LNCAP (cell line): ENCODE measurements around the gene MYL6.

Experiments
- CTCF ChIP-seq: fragments of 450-650 bp; IDR thresholded peaks from 2 replicates; pipeline ENCODE4 v1.5.1; 2017; ENCODE audit warnings: mild to moderate bottlenecking

Gene MYL6

DNA sequence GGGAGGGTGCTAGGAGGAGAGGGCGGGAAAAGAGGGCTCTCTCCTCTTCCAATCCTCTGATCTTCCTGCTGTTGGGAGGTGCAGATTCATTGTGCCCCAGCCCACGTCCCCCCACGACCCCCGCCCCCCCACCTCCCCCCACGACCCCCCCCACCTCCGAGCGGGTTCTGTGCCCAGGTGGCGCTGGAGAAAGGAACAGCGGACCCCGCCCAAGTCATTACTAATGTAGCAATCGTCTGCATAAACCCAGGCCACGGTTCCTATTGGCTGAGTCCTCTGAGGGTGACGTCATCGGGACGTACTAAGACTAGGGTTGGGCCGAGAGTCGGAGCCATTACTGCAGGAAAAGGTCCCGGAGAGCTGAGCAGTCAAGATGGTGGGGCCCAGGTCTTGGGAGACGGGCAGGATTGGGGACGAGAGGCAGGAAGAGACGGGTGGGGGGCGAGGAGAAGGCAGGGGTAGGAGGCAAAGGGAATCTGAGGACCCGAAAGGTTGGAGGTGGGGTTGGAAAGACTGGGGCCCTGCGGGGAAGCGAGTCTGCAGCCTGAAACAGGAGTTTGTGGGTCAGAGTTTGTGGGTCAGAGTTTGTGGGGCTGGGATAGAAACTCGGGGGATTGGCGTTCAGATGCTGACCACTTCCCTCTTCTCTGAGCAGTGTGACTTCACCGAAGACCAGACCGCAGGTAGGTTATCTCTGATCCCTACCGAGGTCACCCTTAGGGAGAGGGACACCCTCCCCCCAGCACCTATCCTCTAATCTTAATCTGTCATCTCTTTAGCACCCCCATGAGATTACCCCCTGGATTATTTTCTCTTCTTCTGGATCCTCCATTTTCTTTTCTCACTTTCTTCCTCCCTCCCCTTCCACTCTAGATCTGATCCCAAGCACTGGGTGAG lies at the start of gene MYL6:
MYL6 (plus strand) TSS at position 331 of the 897 bp plus-strand sequence; CDS start at position 374, 43 bp downstream.
- 0 out of 2 replicates have a peak, but pooled peaks have one; percentile 5 for TF ChIP-seq CTCF

- no peak for TF ChIP-seq CTCF
Observed at GRCh38 chr12:56110571-56110970, 47.6 kb upstream of the MYL6 start.

GRCh38 chr12:56114084-56114483 lies 44.1 kb upstream of the MYL6 start:
- TF ChIP-seq CTCF = no peak

DNA sequence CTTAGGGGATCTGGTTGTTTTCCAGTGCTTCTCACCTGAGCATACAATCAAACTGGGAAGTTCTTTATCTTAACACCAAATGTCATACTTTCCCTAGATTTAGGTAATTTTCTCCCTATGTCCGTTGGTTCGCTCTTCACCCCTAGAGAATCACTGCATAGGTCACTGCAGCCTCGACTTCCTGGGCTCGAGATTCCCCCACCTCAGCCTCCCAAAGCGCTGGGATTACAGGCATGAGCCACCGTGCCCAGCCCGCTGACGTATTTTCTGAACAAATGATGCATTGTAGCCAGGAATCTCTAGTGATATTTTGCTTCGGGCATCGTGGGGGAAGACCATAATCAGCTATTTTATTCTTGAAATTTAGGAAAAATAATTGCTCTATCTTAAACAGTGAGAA lies 42.8 kb upstream of the MYL6 start:
- TF ChIP-seq CTCF = no peak

GRCh38 chr12:56116267-56117081 lies 41.7 kb upstream of the MYL6 start, which contains the start of gene RPL41:
RPL41 (plus strand) TSS chr12:56116633.
- TF ChIP-seq CTCF = no peak

- TF ChIP-seq CTCF = peak; percentile 55
Observed at GRCh38 chr12:56117778-56118687, 40.1 kb upstream of the MYL6 start, which contains the start of gene ZC3H10. ZC3H10 (plus strand) TSS chr12:56118266; CDS start chr12:56120563, 2,297 bp downstream.
